Measurements from ENCODE around the gene DDB1.
"Not testable (repeated sequence)": the region's sequence is repeated elsewhere in the genome, so short reads cannot be mapped to it uniquely, and the experiment has no call there.

DDB1 gene

GRCh38 chr11:61267437-61267841 lies 65.5 kb downstream of the DDB1 start:
- DNase-seq, result no peak

GRCh38 chr11:61266602-61267001 lies 66.3 kb downstream of the DDB1 start:
- no peak for DNase-seq

GRCh38 chr11:61265357-61265756 lies 67.5 kb downstream of the DDB1 start:
- DNase-seq, result no peak

GRCh38 chr11:61264795-61265194 lies 68.1 kb downstream of the DDB1 start:
- DNase-seq, result no peak

- DNase-seq, result no peak
Measured at GRCh38 chr11:61264371-61264770, 68.5 kb downstream of the DDB1 start.

GRCh38 chr11:61259363-61259762 lies 73.5 kb downstream of the DDB1 start:
- no peak for DNase-seq

GRCh38 chr11:61258546-61258945 lies 74.4 kb downstream of the DDB1 start:
- DNase-seq, result no peak

GRCh38 chr11:61256710-61257482 lies 76.0 kb downstream of the DDB1 start:
- no peak for DNase-seq

GRCh38 chr11:61254403-61255025 lies 78.4 kb downstream of the DDB1 start:
- DNase-seq, result peak; percentile 53

GRCh38 chr11:61252332-61252731 lies 80.6 kb downstream of the DDB1 start:
- not testable (repeated sequence) for DNase-seq

- not testable (repeated sequence) for DNase-seq
Measured at GRCh38 chr11:61250796-61251765, 81.8 kb downstream of the DDB1 start.

Measured in NCI-H1092 treated with DMSO at 0.1 percent for 48 hours (cell line).